Endothelial cell of umbilical vein (primary cell): ENCODE measurements around the gene SPECC1L. TPM values are rescaled to one million over a fixed set of nuclear protein-coding genes. Genes with fewer than 3 reads are reported as not detected.

ENCODE experiments used
- BruUV-seq: library from RNA; stranded (reverse); fragments of 400-500 nt; replicated peaks from 2 replicates; lab custom pipeline; 2021; lab: Mats Ljungman, UMichigan
- CTCF ChIA-PET: fragments of 300-600, 350-600 bp; sonication (Branson Sonifier 250); formaldehyde crosslinking; loops from one replicate; lab custom pipeline; 2021; ENCODE audit warnings: antibody characterized with exemption, inconsistent platforms; lab: Charles Lee
- POLR2A ChIA-PET: fragments of 300-600, 350-600 bp; sonication (Branson Sonifier 250); formaldehyde crosslinking; loops from one replicate; lab custom pipeline; 2021; ENCODE audit warnings: antibody characterized with exemption, inconsistent platforms; lab: Charles Lee
- DNase-seq: peaks from one replicate; pipeline ENCODE4 v3.0.0-alpha.2; 2011; ENCODE audit warnings: low read depth, low spot score
- FAIRE-seq: peaks from 2 replicates; lab custom pipeline; 2011; peaks lifted over from hg19 to GRCh38; lab: Jason Lieb, UNC
- H2AFZ ChIP-seq: 2 replicates; pipeline ENCODE4 v1.6.0; 2012; ENCODE audit warnings: low read depth, low read length, control low read depth, inconsistent platforms
- H3K27ac ChIP-seq: 2 replicates; pipeline ENCODE4 v1.5.1; 2011; ENCODE audit warnings: low read depth, mild to moderate bottlenecking, control low read depth, low read length, moderate library complexity; ENCODE audit not compliant: insufficient read depth
- H3K27me3 ChIP-seq, 2 experiments: 2 replicates each; pipeline versions ENCODE4 v1.6.0 to v1.6.1; 2011; ENCODE audit warnings: low read length in 2 of 2, mixed read lengths in 1 of 2; ENCODE audit not compliant: control insufficient read depth in 2 of 2, insufficient read depth in 2 of 2
- H3K36me3 ChIP-seq, 2 experiments: 2 replicates in 1 of 2; 3 replicates in 1 of 2; pipeline ENCODE4 v1.5.1; 2011; ENCODE audit warnings: low read length in 2 of 2, mild to moderate bottlenecking in 1 of 2, moderate library complexity in 1 of 2; ENCODE audit not compliant: control insufficient read depth in 2 of 2, insufficient read depth in 2 of 2; ENCODE audit errors: extremely low read depth in 1 of 2
- H3K4me1 ChIP-seq: 3 replicates; pipeline ENCODE4 v1.5.1; 2011; ENCODE audit warnings: mild to moderate bottlenecking, low read length; ENCODE audit not compliant: control insufficient read depth, insufficient read depth; ENCODE audit errors: extremely low read depth
- H3K4me2 ChIP-seq: 2 replicates; pipeline ENCODE4 v1.6.1; 2011; ENCODE audit warnings: low read length, control low read depth, mixed read lengths; ENCODE audit not compliant: insufficient read depth
- H3K4me3 ChIP-seq, 3 experiments: fragments of 200-600 bp in 1 of 3; sonication (generic), shearing (Covaris generic) in 1 of 3; replicated peaks in 1 of 3; 2 replicates each; pipeline ENCODE4 v1.5.1; 2011 to 2016; ENCODE audit warnings: control low read depth in 3 of 3, low read length in 3 of 3, mild to moderate bottlenecking in 2 of 3, inconsistent platforms in 1 of 3, low read depth in 1 of 3, moderate library complexity in 1 of 3; ENCODE audit not compliant: insufficient read depth in 1 of 3
- H3K79me2 ChIP-seq: 2 replicates; pipeline ENCODE4 v1.6.0; 2012; ENCODE audit warnings: low read length, inconsistent platforms; ENCODE audit not compliant: control insufficient read depth, insufficient read depth
- H3K9ac ChIP-seq: replicated peaks from 2 replicates; pipeline ENCODE3; 2011; ENCODE audit warnings: low read length, control low read depth; ENCODE audit not compliant: insufficient read depth; ENCODE audit errors: extremely low read depth
- H3K9me1 ChIP-seq: replicated peaks from 3 replicates; pipeline ENCODE4 v1.6.0; 2011; ENCODE audit warnings: mild to moderate bottlenecking, low read length; ENCODE audit not compliant: control insufficient read depth, insufficient read depth; ENCODE audit errors: extremely low read depth
- H3K9me3 ChIP-seq: replicated peaks from 2 replicates; pipeline ENCODE4 v1.5.1; 2012; ENCODE audit warnings: low read length, inconsistent platforms; ENCODE audit not compliant: control insufficient read depth, insufficient read depth
- H4K20me1 ChIP-seq: replicated peaks from 2 replicates; pipeline ENCODE3; 2011; ENCODE audit warnings: mild to moderate bottlenecking, low read length; ENCODE audit not compliant: control insufficient read depth, insufficient read depth; ENCODE audit errors: extremely low read depth
- FOS ChIP-seq: IDR thresholded peaks from 2 replicates; pipeline ENCODE4 v1.6.1; 2011; ENCODE audit warnings: mild to moderate bottlenecking, low read length, moderate library complexity, borderline replicate concordance; ENCODE audit not compliant: insufficient read depth
- JUN ChIP-seq: IDR thresholded peaks from 2 replicates; pipeline ENCODE4 v1.6.1; 2011; ENCODE audit warnings: borderline replicate concordance, low read depth; ENCODE audit not compliant: insufficient read length, insufficient read depth
- MYC ChIP-seq: IDR thresholded peaks from one replicate; pipeline ENCODE4 v1.6.1; 2011; ENCODE audit warnings: mild to moderate bottlenecking, low read depth, low read length
- POLR2A ChIP-seq: IDR thresholded peaks from 2 replicates; pipeline ENCODE4 v1.6.1; 2012; ENCODE audit warnings: low read depth, mild to moderate bottlenecking, control low read depth, low read length
- POLR2AphosphoS5 ChIP-seq: IDR thresholded peaks from 2 replicates; pipeline ENCODE4 v1.6.1; 2012; ENCODE audit warnings: low read depth, mild to moderate bottlenecking, control low read depth, low read length, moderate library complexity; ENCODE audit not compliant: insufficient read depth
- dilution Hi-C: fragments of 300-500 bp; cut with MboI; formaldehyde crosslinking; loops from one replicate; pipeline ENCODE4 v1.15.0; 2019; ENCODE audit warnings: low sequenced_read_pairs; ENCODE audit not compliant: extremely low pct_ligation_motif_present
- intact Hi-C: fragments of 100-400 bp; cut with micrococcal nuclease; formaldehyde crosslinking; loops from one replicate; pipeline ENCODE4 v1.10.0; 2022
- polyA plus RNA-seq, 4 experiments: library from polyadenylated mRNA; depleted of rRNA in 3 of 4; stranded (reverse) in 3 of 4; unstranded in 1 of 4; fragments of >200 nt; gene quantifications; 2 replicates each; pipeline versions ENCODE4 v1.2.1 to v1.2.3, GENCODE V29; 2011 to 2012; ENCODE audit warnings: missing spikeins in 1 of 4
- total RNA-seq: library from RNA; stranded (reverse); gene quantifications from 2 replicates; pipeline ENCODE4 v1.2.3, GENCODE V29; 2021
- TF ChIP-seq, protein P1 (sequence below), 2 donors: IDR thresholded peaks; 1 replicate in 1 of 2; 2 replicates in 1 of 2; pipeline ENCODE4 v1.5.1; 2011; ENCODE audit warnings: low read length in 2 of 2, mild to moderate bottlenecking in 2 of 2, moderate library complexity in 2 of 2, control low read depth in 1 of 2, inconsistent platforms in 1 of 2, low read depth in 1 of 2; ENCODE audit not compliant: insufficient read depth in 1 of 2; ENCODE audit errors: extremely low read depth in 1 of 2
- TF ChIP-seq, protein P2 (sequence below): IDR thresholded peaks from 2 replicates; pipeline ENCODE4 v1.6.1; 2011; ENCODE audit not compliant: insufficient read depth, insufficient read length

The SPECC1L gene
- total and polyA plus RNA-seq, 2 donors (not counting 3 experiments of a cell fraction or from before 2014, with no cell fraction given) = 22.8 to 79.3 TPM

GRCh38 chr22:24420072-24420976, 149.7 kb downstream of the SPECC1L start:
- Histone ChIP-seq H2AFZ (no peak overlapping the region), H3K27ac (peak overlapping the region; percentile 79), H3K9me3 (no peaks in the 10 kb centered on the region), H3K9ac (peak overlapping the region; percentile 45), H3K27me3 (no peaks in the 10 kb centered on the region), H3K79me2 (no peaks in the 10 kb centered on the region), H3K9me1 (no peaks in the 10 kb centered on the region), H3K4me3 (no peak overlapping the region), H3K4me1 (peaks cover 29% of the 10 kb centered on the region), H3K36me3 (peaks cover 0 to 9% of the 10 kb centered on the region in 2 experiments), H3K4me2 (no peak overlapping the region), H4K20me1 (no peaks in the 10 kb centered on the region)
- TF ChIP-seq POLR2A (peak; percentile 57), POLR2AphosphoS5 (peak; percentile 96), JUN (no peak), FOS (no peak), MYC (no peak)
- TF ChIP-seq, protein P1, sequence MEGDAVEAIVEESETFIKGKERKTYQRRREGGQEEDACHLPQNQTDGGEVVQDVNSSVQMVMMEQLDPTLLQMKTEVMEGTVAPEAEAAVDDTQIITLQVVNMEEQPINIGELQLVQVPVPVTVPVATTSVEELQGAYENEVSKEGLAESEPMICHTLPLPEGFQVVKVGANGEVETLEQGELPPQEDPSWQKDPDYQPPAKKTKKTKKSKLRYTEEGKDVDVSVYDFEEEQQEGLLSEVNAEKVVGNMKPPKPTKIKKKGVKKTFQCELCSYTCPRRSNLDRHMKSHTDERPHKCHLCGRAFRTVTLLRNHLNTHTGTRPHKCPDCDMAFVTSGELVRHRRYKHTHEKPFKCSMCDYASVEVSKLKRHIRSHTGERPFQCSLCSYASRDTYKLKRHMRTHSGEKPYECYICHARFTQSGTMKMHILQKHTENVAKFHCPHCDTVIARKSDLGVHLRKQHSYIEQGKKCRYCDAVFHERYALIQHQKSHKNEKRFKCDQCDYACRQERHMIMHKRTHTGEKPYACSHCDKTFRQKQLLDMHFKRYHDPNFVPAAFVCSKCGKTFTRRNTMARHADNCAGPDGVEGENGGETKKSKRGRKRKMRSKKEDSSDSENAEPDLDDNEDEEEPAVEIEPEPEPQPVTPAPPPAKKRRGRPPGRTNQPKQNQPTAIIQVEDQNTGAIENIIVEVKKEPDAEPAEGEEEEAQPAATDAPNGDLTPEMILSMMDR (IDR thresholded peaks at IDR 0.05; ENCODE audit: extremely low read depth in 1 of 2, insufficient read depth in 1 of 2, low read depth in 1 of 2, low read length in 2 of 2) = no peak
- TF ChIP-seq, protein P2, sequence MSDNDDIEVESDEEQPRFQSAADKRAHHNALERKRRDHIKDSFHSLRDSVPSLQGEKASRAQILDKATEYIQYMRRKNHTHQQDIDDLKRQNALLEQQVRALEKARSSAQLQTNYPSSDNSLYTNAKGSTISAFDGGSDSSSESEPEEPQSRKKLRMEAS = no peak
- CTCF ChIA-PET = interaction anchor here (0.8 to 1.7 kb wide), 6 partner anchors 10 to 106 kb away, joined by 4 to 11 read pairs (median 6); no protein-coding TSS in a partner anchor
- FAIRE-seq (peak; percentile 94), DNase-seq (peak; percentile 94)
- BruUV-seq = no TSS peak
- dilution Hi-C loops = no loop called here
- POLR2A ChIA-PET = interaction anchor here (0.8 kb wide), 1 partner anchor 13 kb away, joined by 4 read pairs; no protein-coding TSS in a partner anchor
- intact Hi-C loops = loop anchor here (1.0 kb wide), 4 partner anchors 13 to 150 kb away; partner anchors contain the start of gene SPECC1L
